RWPE2 (cell line): ENCODE measurements around the gene NDUFA13.
"Not testable (repeated sequence)": the region's sequence is repeated elsewhere in the genome, so short reads cannot be mapped to it uniquely, and the experiment has no call there.

ENCODE experiments used
- ATAC-seq: fragments of 200-7000 bp; cut with Tn5 transposase; 3 replicates; pipeline ENCODE4 v1.9.1; 2021; ENCODE audit warnings: low read depth
- DNase-seq: peaks from one replicate; pipeline ENCODE4 v3.0.0-alpha.2; 2020; ENCODE audit warnings: low spot score
- H3K27ac ChIP-seq: fragments of 450-650 bp; 2 replicates; pipeline ENCODE4 v1.5.1; 2017; ENCODE audit warnings: mild to moderate bottlenecking; ENCODE audit not compliant: poor library complexity, severe bottlenecking
- H3K27me3 ChIP-seq: fragments of 250-450 bp; sonication (Bioruptor Pico); 2 replicates; pipeline ENCODE4 v1.5.1; 2021; ENCODE audit warnings: mild to moderate bottlenecking, moderate library complexity; ENCODE audit not compliant: insufficient read depth, poor library complexity, severe bottlenecking
- H3K36me3 ChIP-seq: fragments of 250-450 bp; sonication (Bioruptor Pico); 2 replicates; pipeline ENCODE4 v1.5.1; 2020; ENCODE audit warnings: low read depth, mild to moderate bottlenecking, moderate library complexity
- H3K4me1 ChIP-seq: fragments of 250-450 bp; sonication (Bioruptor Pico); 2 replicates; pipeline ENCODE4 v1.5.1; 2021; ENCODE audit warnings: mild to moderate bottlenecking, moderate library complexity; ENCODE audit not compliant: insufficient read depth, poor library complexity, severe bottlenecking
- H3K4me3 ChIP-seq: fragments of 250-450 bp; sonication (Bioruptor Pico); 2 replicates; pipeline ENCODE4 v1.5.1; 2021; ENCODE audit warnings: mild to moderate bottlenecking, moderate library complexity; ENCODE audit not compliant: severe bottlenecking
- H3K9me3 ChIP-seq: fragments of 250-450 bp; sonication (Bioruptor Pico); 2 replicates; pipeline ENCODE4 v1.5.1; 2021; ENCODE audit warnings: mild to moderate bottlenecking, moderate library complexity; ENCODE audit not compliant: severe bottlenecking
- CTCF ChIP-seq: fragments of 450-650 bp; IDR thresholded peaks from one replicate; pipeline ENCODE4 v1.5.1; 2017; ENCODE audit warnings: mild to moderate bottlenecking, moderate library complexity; ENCODE audit not compliant: poor library complexity, severe bottlenecking

Gene NDUFA13

GRCh38 chr19:19515642-19516519 lies at the start of gene NDUFA13:
TSS of gene NDUFA13 (plus strand) at chr19:19516225. CDS start at chr19:19516239, 14 bp downstream.
- DNase-seq (peak; percentile 86), ATAC-seq (peak; percentile 87)
- Histone ChIP-seq H3K36me3 (peaks cover 18% of the 10 kb centered on the region), H3K27me3 (no peaks in the 10 kb centered on the region), H3K9me3 (peaks cover 2% of the 10 kb centered on the region), H3K27ac (peak within 1 kb of the TSS; percentile 50), H3K4me3 (peak within 1 kb of the TSS; percentile 64), H3K4me1 (no peaks in the 10 kb centered on the region)
- TF ChIP-seq CTCF = peak; percentile 34

DNA sequence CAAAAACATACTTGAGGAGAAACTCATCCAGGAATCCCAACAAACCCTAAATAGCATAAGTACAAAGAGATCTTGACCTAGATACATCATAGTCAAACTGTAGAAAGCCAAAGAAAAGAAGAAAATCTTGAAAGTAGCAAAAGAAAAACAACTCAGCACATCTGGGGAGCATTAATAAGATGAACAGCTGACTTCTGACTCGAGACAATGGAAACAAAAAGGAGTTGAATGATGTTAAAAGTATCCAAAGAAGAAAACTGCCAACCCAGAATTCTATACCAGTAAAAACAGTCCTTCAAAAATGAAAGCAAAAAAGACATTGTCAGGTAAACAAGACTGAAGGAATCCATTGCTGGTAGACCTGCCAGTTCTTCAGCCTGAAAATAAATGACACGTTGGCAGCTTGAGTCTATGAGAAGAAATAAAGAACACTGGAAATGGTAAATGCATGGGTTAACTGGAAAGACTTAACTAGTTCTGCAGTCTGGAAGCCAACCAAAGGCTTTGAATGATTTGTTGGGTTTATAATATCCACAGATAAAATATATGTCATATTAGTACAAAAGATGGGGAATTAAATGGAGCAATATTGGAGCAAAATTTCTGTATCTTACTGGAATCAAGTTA lies 47.5 kb upstream of the NDUFA13 start:
- Histone ChIP-seq H3K4me3 (no peak overlapping the region), H3K9me3 (peaks cover 15% of the 10 kb centered on the region), H3K4me1 (peaks cover 7% of the 10 kb centered on the region), H3K27ac (no peak overlapping the region), H3K36me3 (peaks cover 56% of the 10 kb centered on the region), H3K27me3 (no peaks in the 10 kb centered on the region)
- ATAC-seq (no peak), DNase-seq (no peak)
- no peak for TF ChIP-seq CTCF

DNA sequence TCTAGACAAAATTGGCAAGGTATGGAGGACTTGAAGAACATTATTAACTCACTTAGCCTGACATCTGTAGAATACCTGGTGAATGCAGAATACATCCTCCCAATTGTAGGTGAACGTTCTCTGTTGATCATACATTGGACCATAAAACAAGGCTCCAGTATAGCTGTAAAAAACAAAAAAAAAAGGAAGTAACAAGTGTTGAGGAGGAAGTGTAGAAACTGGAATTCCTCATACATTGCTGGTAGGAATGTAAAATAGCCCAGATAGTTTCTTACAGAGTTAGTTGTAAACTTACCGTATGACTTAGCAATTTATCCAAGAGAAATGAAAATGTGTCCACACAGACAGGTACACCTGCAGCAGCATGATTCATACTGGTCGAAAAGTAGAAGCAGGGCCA lies 45.4 kb upstream of the NDUFA13 start:
- no peak for DNase-seq
- Histone ChIP-seq H3K36me3 (peaks cover 45% of the 10 kb centered on the region), H3K4me3 (no peak overlapping the region), H3K27me3 (no peaks in the 10 kb centered on the region), H3K27ac (no peak overlapping the region), H3K9me3 (peaks cover 15% of the 10 kb centered on the region), H3K4me1 (no peaks in the 10 kb centered on the region)
- TF ChIP-seq CTCF = no peak
- no peak for ATAC-seq

DNA sequence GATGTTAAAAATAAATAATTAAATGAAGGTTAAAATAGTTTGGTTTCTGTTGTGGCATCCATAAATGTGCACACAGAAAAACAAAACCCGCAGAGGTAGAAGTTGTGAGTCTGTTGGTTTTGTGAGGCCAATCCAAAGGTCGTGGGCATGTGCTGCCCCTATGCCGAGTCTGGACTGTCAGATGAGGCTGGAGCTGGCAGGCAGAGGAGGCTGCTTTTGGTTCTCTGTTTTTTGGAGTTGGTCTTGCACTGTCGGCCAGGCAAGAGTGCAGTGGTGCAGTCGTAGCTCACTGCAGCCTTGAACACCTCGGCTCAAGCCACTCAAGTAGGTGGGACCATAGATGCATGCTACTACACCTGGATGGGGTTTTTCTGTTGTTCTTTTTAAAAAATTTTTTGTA lies 44.3 kb upstream of the NDUFA13 start:
- ATAC-seq (no peak), DNase-seq (no peak)
- Histone ChIP-seq H3K27me3 (no peaks in the 10 kb centered on the region), H3K4me1 (no peaks in the 10 kb centered on the region), H3K4me3 (no peak overlapping the region), H3K9me3 (peaks cover 15% of the 10 kb centered on the region), H3K36me3 (peaks cover 40% of the 10 kb centered on the region), H3K27ac (no peak overlapping the region)
- no peak for TF ChIP-seq CTCF

DNA sequence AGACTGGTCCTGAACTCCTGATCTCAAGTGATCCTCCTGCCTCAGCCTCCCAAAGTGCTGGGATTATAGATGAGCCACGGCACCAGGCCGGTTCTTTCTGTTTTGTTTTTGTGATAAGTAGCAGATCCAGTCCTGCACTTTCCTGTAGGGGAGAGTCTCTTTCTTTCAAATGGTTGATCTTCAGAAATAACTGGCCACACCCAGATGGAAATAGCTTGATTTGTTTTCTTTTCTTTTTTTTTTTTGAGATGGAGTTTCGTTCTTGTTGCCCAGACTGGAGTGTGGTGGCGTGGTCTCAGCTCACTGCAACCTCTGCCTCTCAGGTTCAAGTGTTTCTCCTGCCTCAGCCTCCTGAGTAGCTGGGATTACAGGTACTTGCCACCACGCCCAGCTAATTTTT lies 43.9 kb upstream of the NDUFA13 start:
- peaks cover 15% of the 10 kb centered on the region for H3K9me3 ChIP-seq
- not testable (repeated sequence) for ATAC-seq, H3K4me3 ChIP-seq, H3K27me3 ChIP-seq, H3K4me1 ChIP-seq, H3K27ac ChIP-seq, DNase-seq
- peaks cover 35% of the 10 kb centered on the region for H3K36me3 ChIP-seq
